CD14-positive monocyte (primary cell): ENCODE measurements around the gene C9. TPM values are rescaled to one million over a fixed set of nuclear protein-coding genes. Genes with fewer than 3 reads are reported as not detected.

Experiments
- DNase-seq, 3 donors: peaks; one replicate each; pipeline ENCODE4 v3.0.0-alpha.2; 2011 to 2022
- H2AFZ ChIP-seq: 2 replicates; pipeline ENCODE4 v1.6.0; 2012; ENCODE audit warnings: mild to moderate bottlenecking, low read depth, low read length, inconsistent platforms; ENCODE audit not compliant: insufficient read depth, poor library complexity, severe bottlenecking
- H3K27ac ChIP-seq, 2 donors: 1 replicate in 1 of 2; 2 replicates in 1 of 2; pipeline ENCODE4 v1.5.1; 2012 to 2013; ENCODE audit warnings: low read length in 2 of 2, control low read depth in 1 of 2, inconsistent platforms in 1 of 2, low read depth in 1 of 2, mild to moderate bottlenecking in 1 of 2
- H3K27me3 ChIP-seq, 2 donors: one replicate each; pipeline versions ENCODE4 v1.6.0 to v1.6.1; 2011 to 2013; ENCODE audit warnings: low read length in 2 of 2; ENCODE audit not compliant: control insufficient read depth in 2 of 2, insufficient read depth in 2 of 2
- H3K36me3 ChIP-seq, 2 donors: replicated peaks in 1 of 2; 1 replicate in 1 of 2; 2 replicates in 1 of 2; pipeline versions ENCODE4 v1.5.1 to v1.6.1; 2012 to 2013; ENCODE audit warnings: low read length in 2 of 2, control low read depth in 1 of 2, inconsistent platforms in 1 of 2, mild to moderate bottlenecking in 1 of 2; ENCODE audit not compliant: insufficient read depth in 2 of 2, control insufficient read depth in 1 of 2
- H3K4me1 ChIP-seq, 2 donors: 1 replicate in 1 of 2; 2 replicates in 1 of 2; pipeline versions ENCODE4 v1.5.1 to v1.6.1; 2012 to 2013; ENCODE audit warnings: low read length in 2 of 2, control low read depth in 1 of 2, inconsistent platforms in 1 of 2, mild to moderate bottlenecking in 1 of 2, moderate library complexity in 1 of 2; ENCODE audit not compliant: insufficient read depth in 2 of 2, control insufficient read depth in 1 of 2
- H3K4me2 ChIP-seq: replicated peaks from 2 replicates; pipeline ENCODE3; 2012; ENCODE audit warnings: low read length, moderate library complexity, mild to moderate bottlenecking; ENCODE audit not compliant: poor library complexity, severe bottlenecking; ENCODE audit errors: extremely low read depth
- H3K4me3 ChIP-seq, 3 experiments: fragments of 200-600 bp in 1 of 3; sonication (generic) in 1 of 3; replicated peaks in 1 of 3; 1 replicate in 2 of 3; 2 replicates in 1 of 3; pipeline ENCODE4 v1.5.1; 2011 to 2013; ENCODE audit warnings: low read length in 3 of 3, mild to moderate bottlenecking in 3 of 3, control low read depth in 2 of 3, low read depth in 2 of 3, inconsistent platforms in 1 of 3, moderate library complexity in 1 of 3
- H3K79me2 ChIP-seq: 2 replicates; pipeline ENCODE4 v1.6.0; 2012; ENCODE audit warnings: mild to moderate bottlenecking, control low read depth, inconsistent platforms, low read length, moderate library complexity; ENCODE audit not compliant: insufficient read depth
- H3K9ac ChIP-seq: 2 replicates; pipeline ENCODE4 v1.6.0; 2017; ENCODE audit warnings: low read length, mild to moderate bottlenecking; ENCODE audit not compliant: insufficient read depth, poor library complexity, severe bottlenecking
- H3K9me3 ChIP-seq, 2 donors: replicated peaks in 1 of 2; 1 replicate in 1 of 2; 2 replicates in 1 of 2; pipeline versions ENCODE4 v1.5.1 to v1.6.1; 2012 to 2013; ENCODE audit warnings: low read length in 2 of 2, control low read depth in 1 of 2; ENCODE audit not compliant: control insufficient read depth in 1 of 2, insufficient read depth in 1 of 2
- H4K20me1 ChIP-seq: 2 replicates; pipeline ENCODE4 v1.6.0; 2012; ENCODE audit warnings: mild to moderate bottlenecking, low read length, control low read depth, moderate library complexity; ENCODE audit not compliant: insufficient read depth
- H3K27ac Mint-ChIP-seq, 7 donors: one replicate each; pipeline ENCODE4 v1.8.0; 2020; ENCODE audit warnings: mild to moderate bottlenecking in 7 of 7, mixed read lengths in 7 of 7, moderate library complexity in 6 of 7, inconsistent platforms in 2 of 7
- H3K27me3 Mint-ChIP-seq, 3 donors: one replicate each; pipeline ENCODE4 v1.8.0; 2021 to 2022; ENCODE audit warnings: low read depth in 3 of 3, mild to moderate bottlenecking in 3 of 3, mixed read lengths in 3 of 3, moderate library complexity in 3 of 3, inconsistent platforms in 1 of 3
- H3K36me3 Mint-ChIP-seq, 2 donors: one replicate each; pipeline ENCODE4 v1.8.0; 2020; ENCODE audit warnings: mixed read lengths in 2 of 2, inconsistent platforms in 1 of 2, mild to moderate bottlenecking in 1 of 2
- H3K4me1 Mint-ChIP-seq: one replicate; pipeline ENCODE4 v1.8.0; 2020; ENCODE audit warnings: mild to moderate bottlenecking, mixed read lengths
- H3K4me3 Mint-ChIP-seq, 2 donors: one replicate each; pipeline ENCODE4 v1.8.0; 2020; ENCODE audit warnings: mild to moderate bottlenecking in 2 of 2, mixed read lengths in 2 of 2, moderate library complexity in 1 of 2
- H3K9me3 Mint-ChIP-seq, 7 donors: one replicate each; pipeline ENCODE4 v1.8.0; 2020 to 2022; ENCODE audit warnings: mixed read lengths in 7 of 7, mild to moderate bottlenecking in 6 of 7, moderate library complexity in 6 of 7, inconsistent platforms in 2 of 7
- WGBS: methylation state at CpG from one replicate; pipeline ENCODE4 v1.1.5; 2013; ENCODE audit warnings: missing lambda C conversion rate; ENCODE audit not compliant: insufficient coverage; 5-methylcytosine and 5-hydroxymethylcytosine counted together
- intact Hi-C, 2 donors: fragments of 100-400 bp; cut with micrococcal nuclease; formaldehyde crosslinking; loops; one replicate each; pipeline versions ENCODE4 v1.15.0 to v1.15.1; 2023
- polyA plus RNA-seq, 3 donors: library from polyadenylated mRNA; depleted of rRNA in 1 of 3; unstranded in 2 of 3; stranded (reverse) in 1 of 3; fragments of 300-500 nt in 2 of 3; fragments of >200 nt in 1 of 3; fragmentation: Illumina TruSeq in 2 of 3; gene quantifications; 1 replicate in 2 of 3; 2 replicates in 1 of 3; pipeline ENCODE4 v1.2.3, GENCODE V29; 2012 to 2021
- TF ChIP-seq, protein P1 (sequence below): fragments of 200-600 bp; IDR thresholded peaks from one replicate; pipeline ENCODE4 v1.8.0; 2022; ENCODE audit warnings: antibody characterized with exemption, mild to moderate bottlenecking

C9 gene
- polyA plus RNA-seq, 3 donors, result not detected

DNA sequence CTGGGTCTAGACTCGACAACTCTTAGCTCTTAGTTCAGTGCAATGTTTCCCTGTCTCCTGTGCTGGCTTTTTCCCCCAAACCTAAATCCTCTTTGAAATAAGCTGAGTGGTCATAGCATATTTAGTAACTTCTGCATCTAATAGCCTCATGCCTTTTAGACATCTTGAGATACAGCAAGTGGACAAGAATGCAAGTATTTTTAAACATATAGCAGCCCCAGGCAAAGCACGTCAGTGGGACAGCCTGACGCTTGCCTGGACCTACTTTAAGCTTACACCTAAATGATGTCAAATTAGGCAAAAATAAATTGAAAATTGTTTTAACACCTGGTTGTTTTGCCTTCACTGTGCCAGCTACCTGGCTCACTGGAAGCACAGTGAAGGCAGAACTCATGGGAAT lies 8.0 kb downstream of the C9 start:
- no peaks in the 10 kb centered on the region for H3K79me2 ChIP-seq
- H3K36me3 ChIP-seq, result no peaks in the 10 kb centered on the region
- peaks cover 0 to 2% (median 0%) of the 10 kb centered on the region in 3 donors for H3K27me3 Mint-ChIP-seq
- H4K20me1 ChIP-seq, result no peaks in the 10 kb centered on the region
- H3K4me2 ChIP-seq, result no peak overlapping the region
- 100% methylated on average over 2 of the region's 3 CpGs for WGBS
- H3K4me1 Mint-ChIP-seq, result no peaks in the 10 kb centered on the region
- H3K4me1 ChIP-seq, result no peaks in the 10 kb centered on the region
- no peak overlapping the region for H3K4me3 ChIP-seq
- H3K36me3 Mint-ChIP-seq, result no peaks in the 10 kb centered on the region
- no peak overlapping the region for H3K4me3 Mint-ChIP-seq
- no peak overlapping the region for H3K27ac Mint-ChIP-seq
- no peaks in the 10 kb centered on the region for H3K27me3 ChIP-seq
- H3K9ac ChIP-seq, result no peak overlapping the region
- TF ChIP-seq, protein P1, sequence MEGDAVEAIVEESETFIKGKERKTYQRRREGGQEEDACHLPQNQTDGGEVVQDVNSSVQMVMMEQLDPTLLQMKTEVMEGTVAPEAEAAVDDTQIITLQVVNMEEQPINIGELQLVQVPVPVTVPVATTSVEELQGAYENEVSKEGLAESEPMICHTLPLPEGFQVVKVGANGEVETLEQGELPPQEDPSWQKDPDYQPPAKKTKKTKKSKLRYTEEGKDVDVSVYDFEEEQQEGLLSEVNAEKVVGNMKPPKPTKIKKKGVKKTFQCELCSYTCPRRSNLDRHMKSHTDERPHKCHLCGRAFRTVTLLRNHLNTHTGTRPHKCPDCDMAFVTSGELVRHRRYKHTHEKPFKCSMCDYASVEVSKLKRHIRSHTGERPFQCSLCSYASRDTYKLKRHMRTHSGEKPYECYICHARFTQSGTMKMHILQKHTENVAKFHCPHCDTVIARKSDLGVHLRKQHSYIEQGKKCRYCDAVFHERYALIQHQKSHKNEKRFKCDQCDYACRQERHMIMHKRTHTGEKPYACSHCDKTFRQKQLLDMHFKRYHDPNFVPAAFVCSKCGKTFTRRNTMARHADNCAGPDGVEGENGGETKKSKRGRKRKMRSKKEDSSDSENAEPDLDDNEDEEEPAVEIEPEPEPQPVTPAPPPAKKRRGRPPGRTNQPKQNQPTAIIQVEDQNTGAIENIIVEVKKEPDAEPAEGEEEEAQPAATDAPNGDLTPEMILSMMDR, result no peak
- H3K27ac ChIP-seq, result no peak overlapping the region
- no peak overlapping the region for H2AFZ ChIP-seq
- H3K9me3 Mint-ChIP-seq, result peaks cover 9 to 22% (median 12%) of the 10 kb centered on the region in 7 donors
- intact Hi-C loops, result no loop called here
- peaks cover 0 to 7% of the 10 kb centered on the region in 2 donors for H3K9me3 ChIP-seq
- DNase-seq, result no peak

DNA sequence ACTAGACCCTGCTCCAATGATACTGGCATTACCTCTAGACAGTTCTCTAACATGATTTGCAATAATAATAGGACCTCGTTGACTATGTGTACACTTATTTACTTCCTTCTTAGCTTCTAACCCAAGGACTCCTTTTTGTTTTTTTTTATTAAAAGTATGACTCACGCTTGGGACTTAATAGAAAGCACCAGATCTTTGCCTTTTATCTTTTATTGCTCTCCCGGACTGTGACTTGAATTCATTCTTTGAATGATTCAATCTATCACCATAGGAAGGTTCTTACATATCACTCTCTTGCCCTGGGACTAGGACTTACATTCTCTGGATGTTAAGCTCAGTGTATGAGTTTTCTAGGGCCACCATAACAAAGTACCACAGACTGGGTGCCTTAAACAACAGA lies 9.0 kb downstream of the C9 start:
- H3K79me2 ChIP-seq, result no peaks in the 10 kb centered on the region
- H3K9ac ChIP-seq, result no peak overlapping the region
- peaks cover 0 to 2% (median 0%) of the 10 kb centered on the region in 3 donors for H3K27me3 Mint-ChIP-seq
- H3K9me3 ChIP-seq, result peaks cover 8 to 16% of the 10 kb centered on the region in 2 donors
- H3K4me1 Mint-ChIP-seq, result no peaks in the 10 kb centered on the region
- DNase-seq, result no peak
- no peak overlapping the region for H3K4me2 ChIP-seq
- no peaks in the 10 kb centered on the region for H3K27me3 ChIP-seq
- H3K27ac Mint-ChIP-seq, result no peak overlapping the region
- H3K36me3 ChIP-seq, result no peaks in the 10 kb centered on the region
- H3K4me3 Mint-ChIP-seq, result no peak overlapping the region
- no peaks in the 10 kb centered on the region for H3K4me1 ChIP-seq
- TF ChIP-seq, protein P1, result no peak
- H3K36me3 Mint-ChIP-seq, result no peaks in the 10 kb centered on the region
- no peak overlapping the region for H3K4me3 ChIP-seq
- H3K27ac ChIP-seq, result no peak overlapping the region
- H4K20me1 ChIP-seq, result no peaks in the 10 kb centered on the region
- no CpG with 5 or more reads among the region's 3 CpGs for WGBS
- H2AFZ ChIP-seq, result no peak overlapping the region
- intact Hi-C loops, result no loop called here
- H3K9me3 Mint-ChIP-seq, result peaks cover 16 to 29% (median 18%) of the 10 kb centered on the region in 7 donors
